GM21515 (cell line): Measurements from ENCODE around the gene SLC44A1.

ENCODE experiments used
- ATAC-seq: cut with Tn5 transposase; IDR thresholded peaks from one replicate; pipeline ENCODE4 v1.9.1; 2021; ENCODE audit not compliant: unreplicated experiment

Gene SLC44A1

DNA sequence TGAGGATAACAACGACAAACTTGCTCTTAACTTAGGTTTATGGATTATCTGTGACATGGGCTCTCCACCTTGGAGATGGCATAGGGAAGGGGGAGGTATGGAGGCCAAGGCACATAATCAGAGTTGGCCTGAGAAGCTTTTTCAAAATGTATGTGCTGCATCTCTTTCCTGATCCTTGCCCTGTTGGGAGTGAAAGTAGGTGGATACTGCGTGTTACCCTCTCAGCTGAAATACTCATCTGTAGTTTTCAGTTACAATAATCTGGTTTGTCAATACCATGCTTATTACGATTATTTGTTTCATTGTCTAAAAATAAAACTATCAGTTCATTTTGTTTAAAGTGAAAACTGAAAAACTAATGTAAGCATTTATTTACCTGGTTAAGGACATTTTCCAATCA, 86.7 kb downstream of the SLC44A1 start:
- peak; percentile 37 for ATAC-seq

DNA sequence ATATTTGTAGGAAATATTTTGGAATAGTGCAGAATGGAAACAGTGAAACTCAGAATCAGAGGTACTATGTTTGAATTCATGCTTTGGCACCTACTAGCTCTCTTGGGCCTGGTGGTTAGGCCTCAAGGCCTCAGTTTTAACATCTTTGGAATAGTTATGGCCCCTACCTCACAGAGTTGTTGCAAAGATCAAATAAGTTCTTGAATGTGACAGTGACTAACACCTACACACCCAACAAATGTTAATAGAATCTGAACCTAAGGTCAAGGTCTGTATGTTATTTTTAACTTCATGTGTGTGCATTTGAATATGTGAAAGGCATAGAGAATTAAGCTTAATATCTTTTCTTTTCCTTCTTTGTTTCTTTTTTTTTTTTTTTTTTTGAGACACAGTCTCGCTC, 87.3 kb downstream of the SLC44A1 start:
- ATAC-seq = no peak

DNA sequence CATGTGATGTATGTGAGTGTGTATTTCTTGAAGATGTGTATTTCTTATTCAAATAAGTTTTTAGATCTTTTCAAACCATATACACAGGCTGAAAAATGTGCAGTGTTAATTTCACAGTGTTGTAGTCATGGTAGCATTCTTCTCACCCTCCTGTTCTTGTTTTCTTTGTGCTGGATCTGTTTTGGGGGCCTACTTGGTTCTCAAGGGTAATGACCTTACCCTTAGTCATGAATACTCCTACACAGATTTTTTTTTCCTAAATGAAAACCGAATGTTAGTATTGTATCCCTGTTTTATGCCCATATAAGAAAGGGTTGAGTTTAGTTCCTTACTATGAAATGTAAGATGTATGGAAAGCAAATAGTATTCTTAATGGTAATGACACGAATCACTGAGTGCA, 88.0 kb downstream of the SLC44A1 start:
- ATAC-seq = no peak

DNA sequence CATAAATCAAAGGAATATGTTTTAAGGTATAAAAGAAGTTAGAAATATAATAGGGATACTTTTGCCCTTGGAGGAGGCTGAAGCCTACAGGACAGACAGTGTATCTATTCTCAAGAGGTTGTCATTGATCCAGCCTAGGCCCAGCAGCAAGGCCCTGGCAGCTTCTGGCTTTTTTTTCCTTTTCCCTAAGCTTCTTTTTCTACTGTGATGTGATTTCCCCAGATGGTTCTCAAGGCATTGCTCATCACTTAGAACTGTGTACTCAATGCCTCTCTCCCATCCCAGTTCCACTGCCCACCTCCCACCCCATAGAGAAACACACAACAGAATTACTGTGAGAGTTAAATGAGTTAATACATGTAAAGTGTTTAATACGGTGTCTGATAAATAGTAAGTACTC, 88.6 kb downstream of the SLC44A1 start:
- no peak for ATAC-seq

DNA sequence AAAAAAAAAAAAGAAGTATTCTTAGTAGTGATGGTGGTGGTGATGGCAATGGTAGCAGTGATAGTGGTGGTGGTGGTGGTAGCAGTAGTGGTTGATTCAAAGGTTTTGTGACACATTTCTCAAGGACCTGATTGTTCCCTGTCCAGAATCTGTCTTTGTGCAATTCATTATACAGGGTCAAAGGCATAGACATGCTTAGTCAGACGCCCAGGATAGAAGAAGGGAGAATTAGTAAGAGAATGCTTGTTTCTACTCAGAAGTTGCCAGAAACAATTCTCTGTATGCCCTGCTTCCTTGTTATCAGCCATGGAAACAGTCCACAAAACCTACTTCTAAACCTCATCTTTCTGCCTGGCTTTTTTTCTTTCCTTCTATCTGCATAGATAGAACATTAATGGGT, 89.4 kb downstream of the SLC44A1 start:
- no peak for ATAC-seq

DNA sequence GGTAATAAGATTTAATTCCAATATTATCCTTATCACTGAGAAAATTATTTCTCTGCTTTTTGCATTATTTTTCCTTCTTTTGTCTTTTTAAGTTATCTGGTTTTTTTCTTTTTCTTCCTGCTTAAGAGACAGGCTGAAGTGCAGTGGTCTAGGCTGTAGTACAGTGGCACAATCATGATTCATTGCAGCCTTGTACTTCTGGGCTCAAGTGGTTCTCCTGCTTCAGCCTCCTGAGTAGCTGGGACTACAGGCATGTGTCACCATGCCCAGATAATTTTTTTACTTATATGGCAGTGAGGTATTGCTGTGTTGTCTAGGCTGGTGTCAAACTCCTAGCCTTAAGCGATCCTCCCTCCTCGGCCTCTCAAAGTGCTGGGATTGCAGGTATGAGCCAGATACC, 93.9 kb downstream of the SLC44A1 start:
- ATAC-seq = no peak

DNA sequence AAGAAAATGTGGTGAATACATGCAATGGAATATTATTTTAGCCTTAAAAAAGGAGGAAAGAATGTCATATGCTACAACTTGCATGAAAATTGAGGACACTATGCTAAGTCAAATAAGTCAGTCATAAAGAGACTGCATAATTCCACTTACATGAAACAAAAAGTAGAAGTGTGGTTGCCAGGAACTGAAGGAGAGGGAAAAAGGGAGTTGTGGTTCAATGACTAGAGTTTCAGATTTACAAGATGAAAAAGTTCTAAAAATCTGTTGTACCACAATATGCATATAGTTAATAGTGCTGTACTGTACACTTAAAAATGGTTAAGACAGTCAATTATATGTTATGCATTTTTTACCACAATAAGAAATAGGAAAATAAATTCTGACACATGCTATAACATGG, 95.4 kb downstream of the SLC44A1 start:
- no peak for ATAC-seq

DNA sequence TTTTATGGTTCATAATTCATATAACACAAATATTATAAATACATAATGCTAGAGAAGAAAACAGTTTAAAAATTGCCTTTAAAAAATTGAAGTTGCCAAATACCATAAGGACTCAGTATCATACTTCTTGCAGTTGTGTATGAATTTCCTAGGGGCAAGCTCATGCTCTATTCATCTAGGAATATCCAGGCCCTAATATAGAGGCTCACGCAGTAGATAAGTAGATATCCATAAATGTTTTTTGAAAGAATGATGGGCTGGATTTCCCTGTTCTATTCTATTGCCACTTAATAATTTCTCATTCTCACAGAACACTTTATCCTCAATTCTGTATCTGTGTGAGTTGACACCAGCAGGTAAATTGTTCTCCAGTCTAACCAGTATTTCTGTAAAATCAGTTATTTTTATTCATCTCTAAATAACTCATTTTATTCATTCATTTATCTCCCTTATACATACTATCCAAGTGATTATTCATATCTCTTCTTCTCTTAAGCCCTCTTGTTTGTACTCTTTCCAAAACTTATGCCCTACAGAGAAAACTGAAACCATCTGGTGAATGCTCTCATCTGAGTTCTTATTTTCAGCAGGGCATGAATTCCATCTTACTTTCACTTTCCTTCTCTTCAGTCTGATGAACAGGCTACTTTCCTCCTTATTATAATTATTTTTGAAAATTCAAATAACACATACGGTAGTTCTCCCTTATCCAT, 97.1 kb downstream of the SLC44A1 start:
- ATAC-seq = no peak

DNA sequence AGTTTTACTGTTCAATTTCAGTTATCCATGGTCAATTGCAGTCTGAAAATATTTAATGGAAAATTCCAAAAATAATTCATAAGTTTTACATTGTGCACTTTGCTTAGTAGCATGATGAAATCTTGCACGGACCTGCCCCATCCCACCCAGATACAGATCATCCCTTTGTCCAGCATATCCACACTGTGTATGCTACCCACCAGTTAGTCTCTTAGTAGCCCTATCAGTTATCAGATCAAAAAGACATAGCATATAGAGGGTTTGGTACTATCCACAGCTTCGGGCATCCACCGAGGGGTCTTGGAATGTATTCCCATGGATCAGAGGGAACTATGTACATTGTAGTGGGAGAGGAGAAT, 97.7 kb downstream of the SLC44A1 start:
- ATAC-seq = no peak

DNA sequence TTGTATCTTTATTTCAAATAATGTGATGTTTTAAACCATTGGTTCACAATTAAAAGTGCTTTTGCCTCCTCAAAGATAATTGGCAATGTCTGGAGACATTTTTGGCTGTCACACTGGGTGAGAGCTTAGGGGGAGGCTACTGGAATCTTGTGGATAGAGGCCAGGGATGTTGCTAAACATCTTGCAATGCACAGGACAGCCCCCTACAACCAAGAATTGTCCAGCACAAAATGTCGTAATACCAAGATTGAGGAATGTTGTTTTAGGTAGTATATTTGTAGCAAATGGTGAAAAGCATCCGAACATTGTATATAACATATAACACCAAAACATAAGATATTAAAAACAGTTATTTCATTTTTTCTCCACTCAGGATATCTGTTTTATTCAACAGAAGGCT, 99.8 kb downstream of the SLC44A1 start:
- ATAC-seq = no peak

DNA sequence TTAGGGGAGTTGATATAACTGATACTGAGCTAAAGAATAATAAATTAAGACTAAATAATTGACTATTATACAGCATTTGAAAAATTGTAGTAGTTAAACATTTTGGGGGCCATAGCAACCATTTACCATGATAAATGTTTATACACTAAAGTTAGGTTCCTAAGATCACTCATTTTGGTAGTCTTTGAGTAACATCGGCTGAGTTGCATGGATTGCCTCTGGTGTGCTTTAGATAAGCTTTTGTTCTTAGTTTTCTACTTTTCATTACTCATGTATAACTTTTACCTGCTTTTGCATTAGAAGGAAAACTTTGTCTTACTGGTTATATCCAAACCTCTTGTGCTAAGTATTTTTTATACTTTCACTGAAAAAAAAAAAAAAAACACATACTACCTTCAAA, 101.2 kb downstream of the SLC44A1 start:
- ATAC-seq = no peak

DNA sequence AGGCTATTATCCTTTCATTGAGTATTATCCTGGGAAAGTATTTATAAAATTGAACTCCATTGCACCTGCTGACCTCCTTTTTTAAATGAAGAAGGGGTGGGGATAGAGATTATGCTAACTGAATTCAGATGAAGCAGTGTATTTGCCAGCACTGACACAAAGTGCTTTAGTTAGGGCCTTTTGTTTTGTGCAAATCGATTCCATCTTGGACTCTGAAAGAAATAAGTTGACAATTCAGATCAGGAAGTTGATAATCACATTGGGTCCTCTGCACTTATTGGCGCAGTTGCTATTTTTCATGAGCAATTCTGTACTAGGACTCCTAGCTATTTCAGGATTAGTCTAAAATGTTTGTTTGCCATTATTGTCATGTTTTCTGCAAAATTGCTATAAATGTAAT, 101.8 kb downstream of the SLC44A1 start:
- no peak for ATAC-seq

DNA sequence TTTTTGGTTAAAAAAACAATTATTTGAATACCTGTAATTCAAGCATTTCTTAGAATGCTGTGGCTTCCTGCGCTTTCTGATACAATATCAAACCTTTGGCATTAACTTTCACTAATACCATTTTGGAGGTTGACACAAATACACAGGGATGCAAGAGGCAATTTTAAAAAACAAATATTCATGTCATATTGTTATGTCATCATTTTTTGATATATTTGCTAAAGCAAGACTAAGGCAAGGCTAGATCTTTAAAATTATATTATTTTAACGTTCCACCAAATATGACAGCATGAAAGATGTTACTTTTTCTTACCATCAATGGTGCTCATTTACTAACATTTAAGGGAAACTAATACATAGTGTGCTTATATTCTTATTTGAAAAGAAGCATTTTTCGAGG, 110.0 kb downstream of the SLC44A1 start:
- ATAC-seq = no peak

DNA sequence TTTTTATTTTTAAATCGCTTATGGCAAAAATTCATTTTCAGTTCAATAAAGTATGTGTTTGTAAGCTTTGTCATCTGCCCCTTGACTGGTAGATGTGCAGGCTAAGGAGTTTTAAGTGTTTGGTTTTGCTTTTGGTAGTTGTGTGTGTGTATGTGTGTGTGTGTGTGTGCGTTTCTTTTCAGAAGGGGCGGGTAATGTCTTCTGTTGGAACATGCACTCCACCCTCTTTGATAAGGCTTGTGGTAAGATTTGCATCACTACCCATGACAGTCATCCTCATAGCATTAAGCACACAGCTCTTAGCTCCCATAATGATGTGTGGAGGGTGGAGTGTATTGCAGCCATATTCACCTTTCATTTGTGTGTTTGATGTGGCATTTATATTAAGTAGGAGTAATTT, 111.3 kb downstream of the SLC44A1 start:
- ATAC-seq = peak; percentile 42

DNA sequence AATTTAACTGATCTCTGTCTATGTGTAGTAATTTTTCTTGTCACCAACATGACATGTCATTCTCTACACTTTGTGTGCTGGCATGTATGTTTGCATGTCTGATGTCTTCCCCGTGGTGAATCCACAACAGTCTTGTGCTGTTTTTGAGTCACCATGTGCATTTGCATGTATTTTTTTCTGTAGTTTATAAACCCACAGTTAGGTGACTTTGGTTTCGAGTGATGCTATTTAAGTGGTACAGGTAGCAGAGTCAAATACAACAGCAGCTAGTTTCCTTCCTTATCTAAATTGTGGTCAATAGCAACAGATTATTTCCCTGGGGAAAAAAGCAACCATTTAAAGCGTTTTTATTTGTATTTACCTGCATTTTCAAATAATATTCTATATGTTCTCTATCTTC, 113.5 kb downstream of the SLC44A1 start:
- peak; percentile 92 for ATAC-seq

DNA sequence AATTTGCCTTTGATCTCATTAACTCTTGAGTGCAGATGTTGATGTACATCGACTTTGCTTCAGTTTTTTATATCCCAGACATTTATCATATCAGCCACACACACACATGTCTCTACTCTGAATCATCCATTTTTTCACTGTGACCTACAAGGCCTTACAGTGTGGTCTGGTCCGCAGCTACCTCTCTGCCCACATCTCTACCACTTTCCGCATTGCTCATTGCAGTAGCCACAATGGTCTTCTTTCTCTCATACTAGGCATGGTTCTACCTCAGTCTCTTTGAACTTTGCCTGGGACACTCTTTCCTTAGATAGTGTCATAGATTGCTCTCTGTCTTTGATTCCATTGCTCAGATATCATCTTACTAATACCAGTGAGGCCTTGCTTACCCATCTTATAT, 115.4 kb downstream of the SLC44A1 start:
- ATAC-seq = peak; percentile 39

DNA sequence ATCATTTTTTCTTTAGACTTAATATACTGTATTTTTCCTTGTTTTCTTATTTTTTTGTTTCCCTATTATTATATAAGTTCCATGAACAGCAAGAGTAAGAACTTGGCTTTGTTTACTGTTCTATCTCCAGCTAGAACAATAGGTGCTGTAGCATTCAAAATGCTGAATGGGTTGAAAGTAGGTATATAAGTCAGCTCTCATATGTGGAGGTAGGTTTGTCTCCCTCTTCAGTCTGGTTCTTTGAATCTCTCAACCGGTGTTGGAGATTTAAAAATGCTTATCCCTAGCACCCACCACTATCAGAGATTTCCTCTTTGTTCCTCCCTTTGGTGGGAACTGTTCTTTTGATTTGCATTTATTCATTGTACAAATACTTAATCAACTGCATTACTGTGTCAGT, 115.9 kb downstream of the SLC44A1 start:
- ATAC-seq = no peak

DNA sequence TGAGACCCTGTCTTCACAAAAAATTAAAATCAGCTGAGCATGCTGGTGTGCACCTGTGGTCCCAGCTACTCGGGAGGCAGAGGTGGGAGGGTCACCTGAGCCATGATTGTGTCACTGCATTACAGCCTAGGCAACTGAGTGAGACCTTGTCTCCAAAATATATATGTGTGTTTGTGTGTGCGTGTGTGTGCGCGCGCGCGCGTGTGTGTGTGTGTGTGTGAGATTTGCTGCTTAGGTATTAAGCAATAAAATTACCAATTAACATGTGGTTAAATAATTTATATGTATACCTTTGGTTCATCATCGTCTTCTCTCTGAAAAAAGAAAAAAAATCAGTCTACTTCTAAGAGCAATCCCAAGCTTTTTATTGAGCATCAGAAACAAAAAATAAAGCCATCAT, 117.4 kb downstream of the SLC44A1 start:
- ATAC-seq = no peak

DNA sequence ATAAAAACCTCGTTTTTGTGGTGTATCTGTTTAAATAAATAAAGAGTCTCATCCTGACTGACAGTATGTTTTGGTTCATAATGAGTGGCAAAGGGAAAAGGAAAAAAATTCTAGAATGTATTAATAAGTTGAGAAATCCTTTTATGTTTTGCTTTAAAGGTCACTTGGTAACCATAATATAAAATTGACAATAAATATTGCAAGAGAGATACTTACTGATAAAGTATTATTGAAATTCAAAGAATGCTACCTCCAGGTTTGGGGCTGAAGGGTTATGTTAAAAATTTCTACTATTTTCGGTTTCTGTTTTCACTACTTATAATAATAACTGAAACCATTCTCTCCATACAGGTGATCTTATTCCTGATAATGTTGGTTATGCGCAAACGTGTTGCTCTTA, 118.0 kb downstream of the SLC44A1 start:
- no peak for ATAC-seq

DNA sequence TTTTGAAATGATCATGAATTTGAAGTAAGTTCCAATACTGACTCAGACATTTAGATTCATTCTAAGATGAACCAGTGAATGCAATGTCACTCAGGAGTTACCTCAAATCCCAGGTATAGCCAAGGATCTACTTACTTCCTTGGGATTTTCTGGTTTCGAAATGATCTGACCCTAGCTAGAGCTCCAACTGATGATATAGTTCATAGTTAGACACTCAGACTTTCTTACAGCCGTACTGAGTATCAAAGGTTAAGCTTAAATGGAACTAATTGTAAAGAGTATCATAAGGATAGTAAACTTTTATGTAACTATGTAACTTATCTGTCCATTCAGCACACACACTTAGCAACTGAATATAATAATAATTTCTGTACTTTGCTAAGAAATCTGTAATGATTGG, 119.4 kb downstream of the SLC44A1 start:
- no peak for ATAC-seq

DNA sequence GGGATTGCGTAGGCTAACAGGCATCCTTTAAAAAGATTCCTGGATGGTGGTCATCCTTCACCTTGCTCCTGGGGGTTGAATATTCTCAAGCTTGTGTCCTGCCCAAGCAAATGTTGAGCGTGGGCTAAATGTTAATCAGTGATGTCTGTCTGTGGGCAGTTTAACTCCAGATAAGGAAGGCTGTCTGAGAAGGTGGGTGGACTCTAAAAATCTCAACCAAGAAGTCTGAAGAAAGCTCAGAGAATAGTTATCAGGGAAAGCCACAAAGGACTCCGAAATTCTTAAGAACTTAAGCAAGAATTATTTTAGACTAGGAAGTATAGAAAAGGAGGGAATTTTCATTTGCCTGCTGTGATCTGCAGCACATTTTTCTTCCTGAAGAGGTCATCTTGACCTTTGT, 125.5 kb downstream of the SLC44A1 start:
- no peak for ATAC-seq

DNA sequence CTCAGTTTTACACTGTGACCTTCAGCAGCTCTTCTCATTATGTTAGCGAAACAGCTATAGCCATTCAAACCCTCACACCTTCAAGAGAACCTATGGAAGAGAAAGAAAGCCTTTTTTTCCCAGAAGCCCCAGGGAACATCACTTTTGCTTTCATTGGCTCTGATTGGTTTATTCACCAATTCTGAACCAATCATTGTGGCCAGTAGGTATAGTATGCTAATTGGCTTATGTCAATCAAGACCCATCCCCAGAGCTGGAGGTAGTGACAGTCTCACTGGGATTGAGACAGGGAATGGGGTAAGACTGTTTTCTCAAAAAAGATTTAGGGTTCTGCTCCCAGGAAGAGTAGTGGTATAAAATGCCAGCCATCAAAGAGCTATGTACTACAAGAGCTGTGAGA, 129.3 kb downstream of the SLC44A1 start:
- no peak for ATAC-seq

DNA sequence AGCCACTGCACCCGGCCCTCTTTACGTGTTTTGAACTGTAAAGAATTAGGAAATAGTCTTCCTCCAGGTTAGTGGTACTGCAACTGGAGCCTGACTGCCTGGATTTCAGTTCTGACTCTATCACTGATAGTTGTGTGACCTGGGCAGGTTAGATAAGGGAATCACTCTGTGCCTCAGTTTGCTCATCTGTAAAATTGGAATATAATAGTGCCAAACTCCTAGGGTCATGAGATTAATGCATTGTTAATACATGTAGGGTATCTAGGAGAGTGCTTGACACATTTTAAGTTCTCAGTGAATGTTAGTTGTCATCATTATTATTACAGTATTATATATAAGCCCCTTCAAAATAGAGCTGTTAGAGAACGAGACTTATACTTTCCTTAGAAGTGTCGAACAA, 130.9 kb downstream of the SLC44A1 start:
- no peak for ATAC-seq

DNA sequence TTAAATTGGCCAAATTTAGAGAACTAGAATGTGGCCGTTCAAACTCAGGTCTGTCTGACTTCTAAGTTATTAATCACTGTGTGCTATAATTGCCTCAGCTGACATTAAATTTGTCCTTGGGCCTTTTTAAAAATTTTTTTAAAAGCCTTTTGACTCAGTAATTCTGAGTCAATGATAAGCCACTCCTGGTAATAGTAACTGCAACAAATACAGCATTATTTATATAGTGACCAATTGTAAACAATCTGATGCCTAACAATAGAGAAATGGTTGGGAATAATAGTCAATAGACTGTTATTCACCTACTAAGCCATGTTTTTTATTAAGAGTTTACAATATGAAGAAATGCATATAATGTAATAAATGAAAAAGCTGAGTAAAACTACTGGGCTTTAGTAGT, 132.4 kb downstream of the SLC44A1 start:
- no peak for ATAC-seq
